HG03108 (cell line): Measurements from ENCODE around the gene SLC43A2.
"Not testable (repeated sequence)": the region's sequence is repeated elsewhere in the genome, so short reads cannot be mapped to it uniquely, and the experiment has no call there.

Experiments
- ATAC-seq: cut with Tn5 transposase; IDR thresholded peaks from one replicate; pipeline ENCODE4 v1.9.1; 2021; ENCODE audit warnings: moderate library complexity; ENCODE audit not compliant: unreplicated experiment

Gene SLC43A2

GRCh38 chr17:1591474-1592090 is 37.1 kb downstream of the SLC43A2 start:
- no peak for ATAC-seq

- ATAC-seq = no peak
These were observed 37.7 kb downstream of the SLC43A2 start for GRCh38 chr17:1590747-1591473.

- ATAC-seq = no peak
These were observed 38.4 kb downstream of the SLC43A2 start for GRCh38 chr17:1590029-1590746.

GRCh38 chr17:1588821-1589585 is 39.6 kb downstream of the SLC43A2 start:
- ATAC-seq = no peak

GRCh38 chr17:1584167-1584566 is 44.5 kb downstream of the SLC43A2 start:
- no peak for ATAC-seq

GRCh38 chr17:1583556-1583955 is 45.1 kb downstream of the SLC43A2 start:
- no peak for ATAC-seq

GRCh38 chr17:1582374-1582773 is 46.3 kb downstream of the SLC43A2 start:
- ATAC-seq = no peak

GRCh38 chr17:1580979-1581676 is 47.5 kb downstream of the SLC43A2 start:
- ATAC-seq = no peak

- no peak for ATAC-seq
These were observed 50.6 kb downstream of the SLC43A2 start for GRCh38 chr17:1578029-1578428.

GRCh38 chr17:1577583-1578013 is 51.0 kb downstream of the SLC43A2 start:
- no peak for ATAC-seq

- no peak for ATAC-seq
These were observed 51.5 kb downstream of the SLC43A2 start for GRCh38 chr17:1577182-1577581.

- ATAC-seq = no peak
These were observed 52.1 kb downstream of the SLC43A2 start for GRCh38 chr17:1576500-1576899.

- no peak for ATAC-seq
These were observed 53.8 kb downstream of the SLC43A2 start for GRCh38 chr17:1574697-1575471.

- peak; percentile 42 for ATAC-seq
These were observed 54.5 kb downstream of the SLC43A2 start for GRCh38 chr17:1573932-1574696.

- ATAC-seq = not testable (repeated sequence)
These were observed 56.0 kb downstream of the SLC43A2 start for GRCh38 chr17:1572646-1573045.

GRCh38 chr17:1571341-1571704 is 57.3 kb downstream of the SLC43A2 start:
- no peak for ATAC-seq

- no peak for ATAC-seq
These were observed 59.5 kb downstream of the SLC43A2 start for GRCh38 chr17:1568950-1569810.

GRCh38 chr17:1566505-1567199 is 62.0 kb downstream of the SLC43A2 start:
- ATAC-seq = no peak
